DND-41 (cell line): ENCODE results near the gene SERF2.
"Not testable (repeated sequence)": the region's sequence is repeated elsewhere in the genome, so short reads cannot be mapped to it uniquely, and the experiment has no call there.

Experiments used
- ATAC-seq: fragments of 200-7000 bp; cut with Tn5 transposase; 3 replicates; pipeline ENCODE4 v1.9.1; 2021; ENCODE audit warnings: low read depth; ENCODE audit not compliant: insufficient read depth
- DNase-seq: peaks from one replicate; pipeline ENCODE4 v3.0.0-alpha.2; 2020
- H2AFZ ChIP-seq: 2 replicates; pipeline ENCODE4 v1.6.0; 2012; ENCODE audit warnings: low read depth, low read length
- H3K27ac ChIP-seq: 2 replicates; pipeline ENCODE4 v1.5.1; 2012; ENCODE audit warnings: low read length, inconsistent platforms
- H3K27me3 ChIP-seq: fragments of 200-600 bp; sonication (generic); 2 replicates; pipeline ENCODE4 v1.6.0; 2012; ENCODE audit warnings: low read length, mild to moderate bottlenecking, inconsistent platforms; ENCODE audit not compliant: insufficient read depth, poor library complexity
- H3K36me3 ChIP-seq: 2 replicates; pipeline ENCODE4 v1.5.1; 2012; ENCODE audit warnings: low read length, inconsistent platforms; ENCODE audit not compliant: insufficient read depth
- H3K4me1 ChIP-seq: 2 replicates; pipeline ENCODE4 v1.5.1; 2012; ENCODE audit warnings: mild to moderate bottlenecking, low read length; ENCODE audit not compliant: insufficient read depth
- H3K4me2 ChIP-seq: 2 replicates; pipeline ENCODE4 v1.6.0; 2012; ENCODE audit warnings: mild to moderate bottlenecking, moderate library complexity, low read length, inconsistent platforms; ENCODE audit not compliant: insufficient read depth
- H3K4me3 ChIP-seq, 2 experiments: fragments of 200-600 bp in 1 of 2; shearing (Covaris generic) in 1 of 2; 2 replicates each; pipeline ENCODE4 v1.5.1; 2012 to 2016; ENCODE audit warnings: inconsistent platforms in 2 of 2, low read length in 2 of 2, mild to moderate bottlenecking in 2 of 2, low read depth in 1 of 2, moderate library complexity in 1 of 2
- H3K79me2 ChIP-seq: 2 replicates; pipeline ENCODE4 v1.6.0; 2012; ENCODE audit warnings: low read length, inconsistent platforms; ENCODE audit not compliant: insufficient read depth
- H3K9ac ChIP-seq: 2 replicates; pipeline ENCODE4 v1.6.0; 2012; ENCODE audit warnings: low read depth, mild to moderate bottlenecking, inconsistent platforms, low read length, moderate library complexity
- H3K9me3 ChIP-seq: 2 replicates; pipeline ENCODE4 v1.5.1; 2012; ENCODE audit warnings: low read length, moderate library complexity, mild to moderate bottlenecking, inconsistent platforms; ENCODE audit not compliant: insufficient read depth, severe bottlenecking
- H4K20me1 ChIP-seq: 2 replicates; pipeline ENCODE4 v1.6.0; 2012; ENCODE audit warnings: low read length; ENCODE audit not compliant: insufficient read depth
- CTCF ChIP-seq: IDR thresholded peaks from 2 replicates; pipeline ENCODE4 v1.5.1; 2012; ENCODE audit warnings: borderline replicate concordance, low read length, moderate library complexity, mild to moderate bottlenecking; ENCODE audit not compliant: poor library complexity, severe bottlenecking; ENCODE audit errors: extremely low read depth
- EZH2 ChIP-seq: IDR thresholded peaks from 3 replicates; pipeline ENCODE4 v1.6.1; 2012; ENCODE audit warnings: borderline replicate concordance, low read depth, mild to moderate bottlenecking, moderate library complexity, low read length, inconsistent platforms; ENCODE audit not compliant: severe bottlenecking

The SERF2 gene

GRCh38 chr15:43826508-43827341, 34.6 kb downstream of the SERF2 start, which contains the start of gene WDR76:
Gene WDR76, plus strand, starts transcription at chr15:43827002. Its CDS starts 31 bp downstream, at chr15:43827033.
- TF ChIP-seq CTCF (no peak), EZH2 (no peak)
- Histone ChIP-seq H3K4me2 (peak within 1 kb of the TSS; percentile 79), H4K20me1 (peaks cover 6% of the 10 kb centered on the region; the same call in 1 of the 2 replicates), H3K4me3 (peak within 1 kb of the TSS; percentile 48 to 97; a peak in 3 of 4 replicates), H3K36me3 (peaks cover 18% of the 10 kb centered on the region), H3K79me2 (peaks cover 97% of the 10 kb centered on the region), H3K27ac (peak within 1 kb of the TSS; percentile 95), H3K9ac (peak within 1 kb of the TSS; percentile 68), H3K27me3 (no peaks in the 10 kb centered on the region), H2AFZ (peak within 1 kb of the TSS; percentile 89), H3K4me1 (peaks cover 81% of the 10 kb centered on the region), H3K9me3 (no peaks in the 10 kb centered on the region)
- DNase-seq (peak; percentile 81), ATAC-seq (peak; percentile 73)

GRCh38 chr15:43828061-43828657, 36.0 kb downstream of the SERF2 start:
- peak overlapping the region; percentile 68 for H3K9ac ChIP-seq
- TF ChIP-seq CTCF (no peak), EZH2 (no peak)
- H2AFZ ChIP-seq, result no peak overlapping the region
- H3K36me3 ChIP-seq, result peaks cover 26% of the 10 kb centered on the region
- H3K4me2 ChIP-seq, result peak overlapping the region; percentile 79
- H3K4me1 ChIP-seq, result peaks cover 82% of the 10 kb centered on the region
- DNase-seq, result peak; percentile 35
- no peaks in the 10 kb centered on the region for H3K9me3 ChIP-seq
- H3K27ac ChIP-seq, result peak overlapping the region; percentile 95
- peaks cover 99% of the 10 kb centered on the region for H3K79me2 ChIP-seq
- peaks cover 11% of the 10 kb centered on the region; the same call in 1 of the 2 replicates for H4K20me1 ChIP-seq
- H3K4me3 ChIP-seq, result peak overlapping the region; percentile 48 to 97; a peak in 3 of 4 replicates
- no peaks in the 10 kb centered on the region for H3K27me3 ChIP-seq
- ATAC-seq, result peak; percentile 34; the same call in 1 of the 3 replicates

- Histone ChIP-seq H3K9ac (peak overlapping the region; percentile 68), H4K20me1 (peaks cover 13% of the 10 kb centered on the region; the same call in 1 of the 2 replicates), H3K4me2 (peak overlapping the region; percentile 79), H3K4me1 (peaks cover 70% of the 10 kb centered on the region), H3K4me3 (peak overlapping the region in 1 of 2 experiments; percentile 97; a peak in 2 of 4 replicates), H3K36me3 (peaks cover 40% of the 10 kb centered on the region), H3K79me2 (peaks cover 98% of the 10 kb centered on the region), H3K27ac (peak overlapping the region; percentile 42; the same call in 1 of the 2 replicates)
- not testable (repeated sequence) for H2AFZ ChIP-seq, H3K9me3 ChIP-seq, ATAC-seq, DNase-seq, H3K27me3 ChIP-seq
Observed at GRCh38 chr15:43829951-43830540, 37.9 kb downstream of the SERF2 start.

- Histone ChIP-seq H3K4me2 (peak overlapping the region; percentile 79), H3K4me3 (0 out of 4 replicates have a peak overlapping the region, but pooled peaks of 1 of the 2 experiments have one; percentile 24), H3K4me1 (peaks cover 65% of the 10 kb centered on the region), H3K79me2 (peaks cover 95% of the 10 kb centered on the region), H3K36me3 (peaks cover 46% of the 10 kb centered on the region), H4K20me1 (peaks cover 13% of the 10 kb centered on the region; the same call in 1 of the 2 replicates), H3K9ac (0 out of 2 replicates have a peak overlapping the region, but pooled peaks have one; percentile 24)
- not testable (repeated sequence) for H2AFZ ChIP-seq, H3K27me3 ChIP-seq, DNase-seq, ATAC-seq, H3K27ac ChIP-seq, H3K9me3 ChIP-seq
Observed at GRCh38 chr15:43830691-43831275, 38.7 kb downstream of the SERF2 start.

- not testable (repeated sequence) for H3K27me3 ChIP-seq, ATAC-seq, H2AFZ ChIP-seq, H3K27ac ChIP-seq, DNase-seq, H3K9me3 ChIP-seq
- Histone ChIP-seq H3K9ac (peak overlapping the region; percentile 24; the same call in 1 of the 2 replicates), H3K79me2 (peaks cover 95% of the 10 kb centered on the region), H3K4me2 (peak overlapping the region; percentile 79), H3K4me1 (peaks cover 58% of the 10 kb centered on the region), H4K20me1 (peaks cover 13% of the 10 kb centered on the region; the same call in 1 of the 2 replicates), H3K36me3 (peaks cover 54% of the 10 kb centered on the region), H3K4me3 (peak overlapping the region in 1 of 2 experiments; percentile 24; a peak in 2 of 4 replicates)
Observed at GRCh38 chr15:43831519-43832052, 39.5 kb downstream of the SERF2 start.
